Ecto neural progenitor cell (in vitro differentiated cells): Measurements from ENCODE around the gene ADIPOR1.
"Not testable (repeated sequence)": the region's sequence is repeated elsewhere in the genome, so short reads cannot be mapped to it uniquely, and the experiment has no call there.

Experiments used
- DNase-seq: peaks from one replicate; pipeline ENCODE4 v3.0.0-alpha.2; 2018; ENCODE audit warnings: low spot score

ADIPOR1 gene, protein sequence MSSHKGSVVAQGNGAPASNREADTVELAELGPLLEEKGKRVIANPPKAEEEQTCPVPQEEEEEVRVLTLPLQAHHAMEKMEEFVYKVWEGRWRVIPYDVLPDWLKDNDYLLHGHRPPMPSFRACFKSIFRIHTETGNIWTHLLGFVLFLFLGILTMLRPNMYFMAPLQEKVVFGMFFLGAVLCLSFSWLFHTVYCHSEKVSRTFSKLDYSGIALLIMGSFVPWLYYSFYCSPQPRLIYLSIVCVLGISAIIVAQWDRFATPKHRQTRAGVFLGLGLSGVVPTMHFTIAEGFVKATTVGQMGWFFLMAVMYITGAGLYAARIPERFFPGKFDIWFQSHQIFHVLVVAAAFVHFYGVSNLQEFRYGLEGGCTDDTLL

DNA sequence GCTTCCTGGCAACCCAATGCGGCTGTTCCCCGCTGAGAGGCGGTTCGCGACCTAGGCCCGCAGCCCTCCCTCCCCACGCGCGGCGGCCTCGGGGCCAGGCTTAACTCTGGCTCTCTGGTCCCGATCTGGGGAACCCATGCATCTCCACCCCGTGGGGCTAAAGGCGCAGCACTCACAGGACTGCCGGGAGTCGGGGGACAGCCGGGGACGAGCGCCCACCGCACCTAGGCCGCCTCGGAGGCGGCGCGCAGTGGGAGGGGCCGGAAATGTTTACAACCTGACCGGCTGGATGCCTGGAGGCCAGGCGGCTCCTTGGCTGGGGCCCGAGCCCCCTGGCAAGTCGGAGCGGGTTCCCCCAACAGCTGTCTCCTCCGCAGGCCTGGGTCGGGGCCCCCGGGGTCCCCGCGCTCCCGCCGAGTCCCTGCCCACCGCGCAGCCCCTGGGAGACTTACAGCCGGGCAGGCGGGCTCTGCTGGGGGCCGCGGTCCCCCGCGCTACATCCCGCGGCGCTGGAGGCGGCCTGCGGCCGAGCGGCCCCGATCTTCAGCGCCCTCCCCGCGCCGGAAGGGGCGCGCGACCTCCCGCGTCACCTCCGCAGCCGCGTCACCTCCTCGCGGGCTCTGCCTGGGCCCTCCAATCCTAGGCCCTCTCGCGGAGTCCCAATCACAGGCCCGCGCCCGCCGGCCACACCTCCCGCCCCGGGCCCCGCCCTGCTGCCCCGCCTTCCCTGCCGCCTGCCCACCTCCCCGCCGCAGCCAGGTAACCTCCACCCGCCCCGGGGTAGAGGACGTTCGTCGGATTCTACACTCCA, at the start of gene ADIPOR1:
Gene ADIPOR1 (minus strand): TSS at position 580 of the 811 bp plus-strand sequence. CDS start 7,242 bp downstream, outside the sequence.
- DNase-seq: peak; percentile 92

DNA sequence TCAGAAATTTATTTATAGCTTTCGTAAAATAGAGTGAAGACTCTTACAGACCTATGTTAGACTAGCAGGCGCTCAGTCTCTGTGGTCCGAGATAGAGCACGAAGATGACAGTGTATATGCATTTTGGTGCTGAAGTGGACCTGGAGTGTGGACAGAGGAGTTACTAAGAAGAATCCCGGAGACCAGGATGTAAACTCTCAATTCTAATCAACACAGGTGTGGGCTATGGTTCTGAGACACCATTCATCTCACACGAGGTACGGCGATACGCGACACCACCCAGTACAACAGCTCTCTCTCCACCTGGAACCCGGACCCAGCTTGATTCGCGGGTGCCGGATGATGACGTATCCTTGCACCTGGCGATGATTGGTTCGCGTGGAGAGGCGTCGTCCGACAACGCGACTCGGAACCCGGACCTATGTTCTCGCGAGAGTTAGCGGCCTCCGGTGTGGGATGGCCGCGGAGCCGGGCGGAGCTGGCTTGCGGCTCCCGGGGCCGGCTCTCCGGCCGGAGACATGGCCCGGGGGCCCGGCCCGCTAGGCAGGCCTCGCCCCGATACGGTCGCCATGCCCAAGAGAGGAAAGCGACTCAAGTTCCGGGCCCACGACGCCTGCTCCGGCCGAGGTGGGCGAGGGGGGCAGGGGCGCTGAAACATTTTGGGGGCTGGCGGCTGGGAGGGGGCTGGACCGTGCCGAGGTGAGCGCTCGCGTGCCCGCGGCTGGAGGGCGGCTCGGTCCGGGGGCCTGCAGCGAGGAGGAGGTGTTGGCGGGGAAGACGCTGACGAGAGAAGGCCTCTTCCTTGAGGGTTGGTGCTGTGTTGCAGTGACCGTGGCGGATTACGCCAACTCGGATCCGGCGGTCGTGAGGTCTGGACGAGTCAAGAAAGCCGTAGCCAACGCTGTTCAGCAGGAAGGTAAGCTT, 49.1 kb upstream of the ADIPOR1 start, which contains the start of gene TMEM183A:
Gene TMEM183A (plus strand): TSS at position 427 of the 924 bp plus-strand sequence. CDS start 92 bp downstream, at position 519.
- peak; percentile 98 for DNase-seq

DNA sequence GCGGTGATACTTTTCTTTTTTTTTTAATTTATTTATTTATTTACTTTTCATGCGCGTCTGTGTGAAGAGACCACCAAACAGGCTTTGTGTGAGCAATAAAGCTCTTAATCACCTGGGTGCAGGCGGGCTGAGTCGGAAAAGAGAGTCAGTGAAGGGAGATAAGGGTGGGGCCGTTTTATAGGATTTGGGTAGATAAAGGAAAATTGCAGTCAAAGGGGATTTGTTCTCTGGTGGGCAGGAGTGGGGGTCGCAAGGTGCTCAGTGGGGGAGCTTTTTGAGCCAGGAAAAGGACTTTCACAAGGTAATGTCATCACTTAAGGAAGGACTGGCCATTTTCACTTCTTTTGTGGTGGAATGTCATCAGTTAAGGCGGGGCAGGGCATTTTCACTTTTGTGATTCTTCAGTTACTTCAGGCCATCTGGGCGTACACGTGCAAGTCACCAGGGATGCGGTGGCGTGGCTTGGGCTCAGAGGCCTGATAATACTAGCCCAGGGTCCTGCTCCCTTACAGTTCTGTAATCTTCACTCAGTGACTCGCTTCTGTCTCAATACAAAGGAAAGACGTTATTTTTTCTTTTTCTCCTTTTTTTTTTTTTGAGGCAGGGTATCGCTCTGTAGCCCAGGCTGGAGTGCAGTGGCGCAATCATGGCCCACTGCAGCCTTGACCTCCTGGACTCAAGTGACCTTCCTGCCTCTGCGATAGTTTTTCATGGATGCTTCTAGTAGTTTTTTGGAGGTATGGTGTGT, 47.5 kb upstream of the ADIPOR1 start:
- not testable (repeated sequence) for DNase-seq

DNA sequence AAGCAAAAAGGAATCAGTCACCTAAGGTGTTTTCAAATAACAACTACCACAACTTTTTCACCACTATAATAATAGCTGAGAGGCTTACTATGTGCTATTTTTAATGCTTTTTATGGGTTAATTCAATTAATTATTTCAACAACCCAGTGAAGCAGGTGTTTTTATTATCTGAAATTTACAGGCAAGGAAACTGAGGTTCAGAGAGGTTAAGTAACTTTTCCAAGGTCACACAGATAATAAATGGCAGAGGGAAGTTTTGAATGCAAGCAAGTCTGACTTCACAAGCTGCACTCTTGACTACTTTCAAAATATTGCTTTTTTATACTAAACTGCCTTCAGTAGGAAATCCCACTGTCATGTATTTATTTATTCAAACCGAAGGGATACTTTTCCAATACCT, 44.8 kb upstream of the ADIPOR1 start:
- DNase-seq: no peak

DNA sequence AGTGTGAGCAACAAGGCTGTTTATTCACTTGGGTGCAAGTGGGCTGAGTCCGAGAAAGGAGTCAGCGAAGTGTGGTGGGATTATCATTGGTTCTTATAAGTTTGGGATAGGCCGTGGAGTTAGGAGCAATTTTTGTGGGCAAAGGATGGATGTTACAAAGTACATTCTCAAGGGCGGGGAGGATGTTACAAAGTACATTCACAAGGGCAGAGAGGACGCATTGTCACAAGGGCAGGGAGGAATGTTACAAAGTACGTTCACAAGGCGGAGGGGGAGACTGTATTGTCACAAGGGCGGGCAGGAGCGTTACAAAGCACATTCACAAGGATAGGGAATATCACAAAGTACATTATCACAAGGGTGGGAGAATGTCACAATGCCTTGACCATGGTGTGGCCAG, 43.9 kb upstream of the ADIPOR1 start:
- no peak for DNase-seq

DNA sequence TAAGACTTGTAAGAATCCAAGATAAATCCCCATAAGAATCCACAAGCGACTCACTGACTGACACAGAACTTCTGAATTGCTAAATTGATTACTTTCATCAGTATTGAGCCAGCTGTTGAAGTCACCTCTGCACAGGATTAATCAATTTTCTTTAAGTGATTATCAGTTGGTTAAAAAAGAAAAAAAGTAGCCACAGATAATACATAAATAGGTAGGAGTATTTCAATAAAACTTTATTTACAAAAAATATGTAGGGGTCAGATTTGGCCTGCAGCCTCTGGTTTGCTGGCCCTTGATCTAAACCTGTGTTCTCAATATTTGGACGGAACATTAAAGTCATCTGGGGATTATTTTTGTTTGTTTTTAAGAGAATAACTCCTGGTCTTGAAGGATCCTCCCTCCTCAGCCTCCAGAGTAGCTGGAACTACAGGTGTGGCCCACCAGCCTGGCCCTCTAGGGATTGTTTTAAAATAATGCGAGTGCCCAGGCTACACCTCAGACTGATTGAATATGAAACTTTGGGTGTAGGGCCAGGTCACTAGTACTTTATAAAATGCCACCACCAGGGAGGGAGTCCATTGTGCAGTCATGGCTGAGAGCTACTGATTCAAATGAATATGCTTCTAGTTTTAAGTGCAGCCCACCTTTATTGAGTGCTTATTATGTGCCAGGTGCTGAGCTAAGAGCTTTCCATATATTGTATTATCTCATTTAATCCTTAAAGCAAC, 42.3 kb upstream of the ADIPOR1 start:
- no peak for DNase-seq

DNA sequence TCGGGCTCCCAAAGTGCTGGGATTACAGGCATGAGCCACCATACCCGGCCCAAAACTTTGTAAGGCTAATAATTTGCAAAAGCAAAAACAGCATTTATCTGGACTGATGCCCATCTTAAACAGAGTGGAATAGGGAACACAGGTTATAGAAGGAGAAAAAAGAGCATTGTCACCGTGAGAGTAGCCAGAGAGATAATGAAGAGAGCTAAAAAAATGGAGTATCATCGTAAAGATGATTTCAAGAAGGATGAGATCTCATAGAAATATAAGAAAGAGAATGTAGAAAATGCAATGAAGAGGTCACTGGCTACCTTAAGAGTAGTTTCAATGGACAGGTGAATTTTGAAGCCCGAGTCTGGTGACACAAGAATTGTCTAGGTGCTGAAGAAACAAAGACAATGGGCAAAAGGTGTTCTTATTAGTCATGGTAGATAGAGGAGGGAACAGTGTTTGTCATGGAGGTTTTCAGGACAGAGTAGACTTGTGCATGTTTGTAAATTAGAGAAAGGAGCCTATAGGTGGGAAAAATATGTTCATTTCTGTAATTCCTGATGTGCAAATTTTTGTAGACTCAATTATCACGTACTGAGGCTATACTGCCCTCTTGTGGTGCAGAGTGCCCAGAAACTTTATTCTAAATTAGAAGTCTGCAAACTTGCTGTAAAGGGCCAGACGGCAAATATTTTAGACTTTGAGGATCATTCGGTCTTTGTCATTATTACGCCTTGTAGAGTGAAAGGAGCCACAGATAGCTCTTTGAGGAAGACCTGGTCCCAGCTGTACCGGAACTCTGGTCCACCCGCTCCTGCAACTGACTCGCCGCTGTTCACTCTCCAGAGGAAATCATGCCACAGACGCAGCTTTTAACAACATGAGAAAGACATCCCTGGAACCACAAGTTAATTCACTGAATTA, 41.0 kb upstream of the ADIPOR1 start:
- no peak for DNase-seq

DNA sequence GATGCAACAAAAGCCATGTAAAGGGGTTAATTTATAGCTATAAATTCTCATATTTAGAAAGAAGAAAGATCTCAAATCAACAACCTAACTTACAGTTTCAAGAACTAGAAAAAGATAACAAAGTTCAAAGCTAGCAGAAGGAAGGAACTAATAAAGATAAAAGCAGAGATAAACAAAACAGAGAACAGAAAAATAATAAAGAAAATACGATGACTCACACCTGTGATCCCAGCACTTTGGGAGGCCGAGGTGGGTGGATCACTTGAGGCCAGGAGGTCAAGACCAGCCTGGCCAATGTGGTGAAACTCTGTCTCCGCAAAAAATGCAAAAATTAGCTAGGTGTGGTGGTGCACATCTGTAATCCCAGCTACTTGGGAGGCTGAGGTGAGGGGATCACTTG, 36.6 kb upstream of the ADIPOR1 start:
- no peak for DNase-seq

DNA sequence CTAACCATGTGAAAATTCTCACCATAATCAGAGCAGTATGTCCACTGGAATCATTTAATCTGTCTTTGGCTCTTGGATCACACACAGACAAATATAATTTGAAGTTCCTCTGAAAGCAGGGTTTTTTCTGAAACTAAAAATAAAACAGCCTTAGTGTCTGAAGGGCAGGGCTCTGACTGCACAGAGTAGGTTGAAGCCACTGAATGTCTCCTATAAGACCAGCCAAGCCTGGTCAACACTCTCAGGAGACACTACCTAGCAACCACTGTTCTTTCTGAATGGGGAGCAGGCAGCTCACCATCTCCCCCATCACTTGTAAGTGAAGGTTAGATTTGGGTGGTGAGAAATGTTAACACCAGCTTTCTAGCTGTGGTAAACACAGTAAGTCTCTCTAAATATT, 33.0 kb upstream of the ADIPOR1 start:
- DNase-seq: no peak

DNA sequence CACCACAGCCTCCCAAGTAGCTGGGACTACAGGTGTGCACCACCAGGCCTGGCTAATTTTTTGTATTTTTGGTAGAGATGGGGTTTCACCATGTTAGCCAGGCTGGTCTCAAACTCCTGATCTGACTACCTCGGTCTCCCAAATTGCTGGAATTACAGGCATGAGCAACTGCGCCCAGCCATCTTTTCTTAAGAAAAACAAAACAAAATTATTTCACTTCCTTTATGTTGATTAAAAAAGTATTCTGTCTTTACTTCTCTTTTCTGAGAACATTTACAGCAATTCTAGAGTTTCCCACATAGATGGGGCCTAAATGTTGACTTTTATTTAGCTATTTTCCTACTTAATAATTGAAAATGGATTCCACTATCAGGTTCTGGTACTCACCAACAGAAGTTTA, 31.8 kb upstream of the ADIPOR1 start:
- DNase-seq: no peak

DNA sequence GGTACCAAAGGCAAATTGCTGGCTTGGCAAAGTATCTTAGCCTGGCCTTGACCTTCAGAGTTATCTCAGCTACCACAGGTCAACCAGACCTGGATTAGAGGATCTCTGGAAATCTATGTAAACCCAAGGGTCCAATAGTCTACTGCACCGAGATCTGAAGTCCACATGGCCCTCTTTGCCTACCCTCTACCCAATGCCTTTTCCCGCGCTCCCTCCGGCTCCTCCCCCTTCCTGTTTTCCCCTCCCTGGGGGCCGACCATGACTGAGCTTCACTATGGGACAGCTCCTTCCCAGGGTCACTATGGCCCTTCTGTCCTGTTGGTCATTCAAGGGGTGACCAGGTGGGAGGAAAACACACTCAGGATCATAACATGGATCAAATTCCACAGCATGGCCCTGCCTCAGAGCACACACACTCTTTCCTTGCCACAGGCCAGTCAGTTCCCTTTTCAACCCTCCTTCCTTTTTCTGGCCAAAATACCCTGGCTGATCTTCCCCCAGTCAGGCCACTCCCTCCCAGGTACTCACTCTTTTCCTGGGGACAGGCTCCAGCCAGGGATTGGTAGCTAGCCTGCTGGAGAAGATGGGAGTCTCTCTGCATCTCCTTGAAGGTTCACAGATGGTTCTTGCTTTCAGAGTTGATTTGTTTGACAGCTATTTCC, 29.9 kb upstream of the ADIPOR1 start:
- DNase-seq: no peak

DNA sequence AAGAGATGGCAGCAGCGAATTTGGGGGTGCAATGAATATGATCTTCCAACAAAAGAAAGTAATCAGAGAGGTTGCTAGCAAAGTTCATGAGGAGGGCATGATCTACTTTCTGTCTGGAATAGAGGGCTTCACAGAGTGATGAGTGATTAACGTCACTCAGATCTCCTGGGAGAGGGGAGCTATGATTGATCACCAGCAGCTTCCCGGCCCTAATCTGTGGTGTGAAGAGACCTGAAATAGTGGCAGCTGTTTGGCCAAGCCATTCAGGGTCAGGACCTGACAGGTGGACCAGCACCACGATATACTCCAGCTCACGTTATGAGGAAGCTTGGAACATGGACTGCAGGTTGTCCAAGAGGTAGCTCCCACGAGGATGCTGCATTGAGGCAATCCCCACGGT, 29.1 kb upstream of the ADIPOR1 start:
- no peak for DNase-seq

DNA sequence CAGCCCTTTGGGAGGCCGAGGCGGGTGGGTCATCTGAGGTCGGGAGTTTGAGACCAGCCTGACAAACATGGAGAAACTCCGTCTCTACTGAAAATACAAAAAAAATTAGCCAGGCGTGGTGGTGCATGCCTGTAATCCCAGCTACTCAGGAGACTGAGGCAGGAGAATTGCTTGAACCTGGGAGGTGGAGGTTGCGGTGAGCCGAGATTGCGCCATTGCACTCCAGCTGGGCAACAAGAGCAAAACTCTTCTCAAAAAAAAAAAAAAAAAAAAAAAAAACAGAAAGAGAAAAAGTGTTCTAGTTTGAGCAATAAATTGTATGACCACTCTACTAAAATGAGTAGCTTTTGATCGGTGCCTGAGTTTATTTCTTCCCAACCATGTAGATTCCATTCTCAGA, 28.0 kb upstream of the ADIPOR1 start:
- DNase-seq: not testable (repeated sequence)

DNA sequence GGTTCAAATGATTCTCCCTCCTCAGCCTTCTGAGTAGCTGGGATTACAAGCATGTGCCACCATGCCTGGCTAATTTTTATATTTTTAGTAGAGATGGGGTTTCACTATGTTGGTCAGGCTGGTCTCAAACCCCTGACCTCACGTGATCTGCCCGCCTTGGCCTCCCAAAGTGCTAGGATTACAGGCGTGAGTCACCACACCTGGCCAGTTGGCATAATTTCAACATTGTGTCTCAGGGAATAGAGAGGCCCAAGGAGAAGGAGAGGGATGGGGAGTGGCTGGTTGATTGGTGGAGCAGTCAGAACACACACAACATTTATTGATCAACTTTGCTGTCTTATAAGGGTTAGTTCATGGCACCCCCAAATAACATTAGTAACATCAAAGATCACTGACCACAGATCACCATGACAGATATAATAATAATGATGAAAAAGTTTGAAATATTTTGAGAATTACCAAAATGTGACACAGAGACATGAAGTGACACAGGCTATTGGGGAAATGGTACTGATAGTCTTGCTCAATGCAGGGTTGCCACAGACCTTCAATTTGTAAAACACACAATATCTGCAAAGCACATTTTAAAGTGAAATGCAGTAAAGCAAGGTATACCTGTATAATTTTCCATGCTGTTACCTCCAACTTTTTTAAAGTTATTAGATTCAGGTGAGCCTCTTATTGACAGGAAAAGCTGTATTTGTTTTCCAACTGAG, 24.8 kb upstream of the ADIPOR1 start:
- DNase-seq: no peak

DNA sequence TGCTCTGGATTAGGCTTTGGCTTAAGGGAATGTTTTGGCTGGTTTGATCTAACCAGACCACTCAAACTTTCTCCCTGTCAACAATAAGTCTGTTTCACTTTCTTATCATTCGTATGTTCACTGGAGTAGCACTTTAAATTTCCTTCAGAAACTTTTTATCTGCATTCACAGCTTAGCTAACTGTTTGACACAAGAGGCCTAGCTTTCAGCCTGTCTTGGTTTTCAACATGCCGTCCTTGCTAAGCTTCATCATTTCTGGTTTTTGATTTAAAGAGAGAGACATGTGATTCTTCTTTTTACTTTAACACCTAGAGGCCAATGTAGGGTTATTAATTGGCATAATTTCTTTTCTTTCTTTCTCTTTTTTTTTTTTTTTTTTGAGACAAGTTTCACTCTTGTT, 23.8 kb upstream of the ADIPOR1 start:
- DNase-seq: no peak

DNA sequence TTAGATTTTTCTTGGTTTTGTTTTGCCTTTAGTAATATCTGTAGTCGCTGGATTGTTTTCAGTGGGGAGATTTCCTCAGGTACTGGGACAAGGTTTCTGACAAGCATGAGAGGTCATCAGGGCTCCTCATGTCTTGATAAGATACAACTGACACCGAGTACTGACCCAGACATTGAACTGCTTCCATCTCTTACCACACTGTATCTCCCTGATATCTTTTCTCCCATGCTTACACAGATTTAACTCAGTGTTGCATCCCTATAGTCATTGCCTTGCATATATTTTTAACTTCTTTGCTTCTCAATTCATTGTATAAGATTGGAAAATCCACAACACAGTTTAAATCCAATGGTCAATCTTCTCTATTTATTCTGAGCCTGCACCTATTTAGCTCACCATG, 21.3 kb upstream of the ADIPOR1 start:
- DNase-seq: no peak

DNA sequence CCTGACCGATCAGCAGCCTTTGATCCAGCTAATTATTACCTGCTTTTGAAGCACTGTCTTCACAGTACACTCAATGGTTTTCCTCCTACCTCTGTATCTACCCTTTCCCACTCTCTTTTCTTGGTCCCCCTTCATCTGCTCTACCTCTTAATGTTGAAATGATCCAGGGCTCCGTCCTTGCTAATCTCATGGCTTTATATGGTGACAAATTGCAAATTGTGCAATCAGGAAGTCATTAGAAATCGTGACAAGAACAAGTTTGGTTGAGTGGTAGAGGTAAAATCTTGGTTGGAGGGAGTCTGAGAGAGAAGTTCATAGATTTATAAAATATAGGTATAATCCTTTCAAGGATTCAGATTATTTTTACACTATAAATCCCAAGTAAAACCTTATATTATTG, 18.5 kb upstream of the ADIPOR1 start:
- no peak for DNase-seq

DNA sequence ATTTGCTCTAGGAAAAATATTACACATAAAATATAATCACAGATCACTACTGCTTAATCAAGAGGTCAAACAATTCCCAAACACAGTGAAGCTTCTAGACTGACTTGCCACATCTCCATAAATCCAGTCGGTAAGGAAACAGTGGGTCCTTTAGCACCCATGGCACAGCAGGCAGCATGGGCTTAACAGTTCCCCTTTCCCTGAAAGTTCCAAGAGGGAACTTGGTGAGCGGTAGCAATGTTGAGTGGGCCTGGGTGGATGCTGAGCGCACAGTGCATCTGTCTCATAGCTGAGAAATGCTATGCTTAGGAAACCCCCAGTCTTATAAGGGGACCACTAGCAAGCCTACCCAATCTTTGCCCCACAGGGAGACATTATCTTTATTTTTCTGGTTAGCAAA, 16.7 kb upstream of the ADIPOR1 start:
- DNase-seq: no peak
